Keratinocyte (primary cell): ENCODE measurements around the gene DCN.

Experiments used
- EZH2 ChIP-seq: IDR thresholded peaks from one replicate; pipeline ENCODE4 v1.6.1; 2012; ENCODE audit warnings: inconsistent platforms, mild to moderate bottlenecking, low read length, moderate library complexity
- TF ChIP-seq, protein P1 (sequence below), 3 experiments: IDR thresholded peaks in 1 of 3; conservative IDR thresholded peaks in 1 of 3; optimal IDR thresholded peaks in 1 of 3; 2 replicates in 2 of 3; 3 replicates in 1 of 3; pipeline versions ENCODE3 to v1.5.1; 2011; ENCODE audit warnings: low read length in 3 of 3, mild to moderate bottlenecking in 3 of 3, moderate library complexity in 2 of 3, control low read depth in 1 of 3, inconsistent platforms in 1 of 3; ENCODE audit not compliant: insufficient read depth in 2 of 3; ENCODE audit errors: extremely low read depth in 1 of 3

DNA sequence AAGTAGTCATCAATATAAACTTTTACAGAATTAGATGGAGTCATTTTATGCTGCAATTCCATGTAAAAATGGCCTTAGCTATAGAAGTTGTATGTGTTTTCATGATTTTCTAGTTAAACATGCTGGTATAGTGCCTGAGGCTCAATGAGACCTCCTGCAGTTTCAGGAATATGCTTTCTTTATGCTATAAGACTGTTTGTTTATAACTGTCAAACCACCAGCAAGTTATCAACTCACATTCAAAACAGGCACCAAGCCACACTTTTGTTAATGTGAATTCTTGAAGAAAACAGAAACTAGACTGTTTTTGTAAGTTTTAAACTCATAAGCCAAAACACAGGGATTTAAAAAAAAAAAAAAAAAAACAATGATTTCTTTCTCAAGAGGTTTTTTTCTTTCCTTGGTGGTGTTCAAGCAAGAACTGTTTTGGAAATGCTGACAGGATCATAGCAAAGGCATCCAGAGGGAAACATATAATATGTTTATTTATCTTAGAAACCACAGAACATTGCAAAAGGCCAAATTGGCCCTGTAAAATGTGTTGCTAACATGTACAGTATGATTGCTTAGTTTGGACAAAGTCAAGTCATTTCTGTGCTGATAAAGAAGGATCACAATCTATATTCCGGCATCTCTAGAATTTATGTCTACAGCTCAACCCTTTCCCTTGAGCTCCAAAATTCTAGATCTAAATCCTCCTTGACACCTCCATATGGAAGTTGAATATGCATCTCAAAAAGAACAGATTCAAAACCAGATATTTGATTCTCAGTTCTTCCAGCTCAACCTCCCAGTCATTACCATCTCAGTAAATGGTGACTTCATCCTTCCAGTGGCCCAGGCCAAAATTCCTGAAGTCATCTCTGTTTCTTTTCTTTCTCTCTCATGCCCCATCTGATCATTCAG, 42.3 kb downstream of the DCN start:
- TF ChIP-seq, protein P1, sequence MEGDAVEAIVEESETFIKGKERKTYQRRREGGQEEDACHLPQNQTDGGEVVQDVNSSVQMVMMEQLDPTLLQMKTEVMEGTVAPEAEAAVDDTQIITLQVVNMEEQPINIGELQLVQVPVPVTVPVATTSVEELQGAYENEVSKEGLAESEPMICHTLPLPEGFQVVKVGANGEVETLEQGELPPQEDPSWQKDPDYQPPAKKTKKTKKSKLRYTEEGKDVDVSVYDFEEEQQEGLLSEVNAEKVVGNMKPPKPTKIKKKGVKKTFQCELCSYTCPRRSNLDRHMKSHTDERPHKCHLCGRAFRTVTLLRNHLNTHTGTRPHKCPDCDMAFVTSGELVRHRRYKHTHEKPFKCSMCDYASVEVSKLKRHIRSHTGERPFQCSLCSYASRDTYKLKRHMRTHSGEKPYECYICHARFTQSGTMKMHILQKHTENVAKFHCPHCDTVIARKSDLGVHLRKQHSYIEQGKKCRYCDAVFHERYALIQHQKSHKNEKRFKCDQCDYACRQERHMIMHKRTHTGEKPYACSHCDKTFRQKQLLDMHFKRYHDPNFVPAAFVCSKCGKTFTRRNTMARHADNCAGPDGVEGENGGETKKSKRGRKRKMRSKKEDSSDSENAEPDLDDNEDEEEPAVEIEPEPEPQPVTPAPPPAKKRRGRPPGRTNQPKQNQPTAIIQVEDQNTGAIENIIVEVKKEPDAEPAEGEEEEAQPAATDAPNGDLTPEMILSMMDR (optimal IDR thresholded peaks at IDR 0.05 in 1 of 3, IDR thresholded peaks at IDR 0.05 in 1 of 3, conservative IDR thresholded peaks at IDR 0.05 in 1 of 3; ENCODE audit: extremely low read depth in 1 of 3, insufficient read depth in 2 of 3, low read length in 3 of 3): no peak
- no peak for TF ChIP-seq EZH2
